IMR-90 (cell line): ENCODE data around the gene THYN1. TPM values are rescaled to one million over a fixed set of nuclear protein-coding genes. Genes with fewer than 3 reads are reported as not detected.

Source experiments
- ATAC-seq: fragments of 200-7000 bp; cut with Tn5 transposase; 2 replicates; pipeline ENCODE4 v1.9.1; 2020; ENCODE audit warnings: low read depth, mild to moderate bottlenecking, moderate library complexity
- BruUV-seq: library from RNA; stranded (reverse); fragments of 400-500 nt; replicated peaks from 2 replicates; lab custom pipeline; 2021; lab: Mats Ljungman, UMichigan
- CTCF ChIA-PET: fragments of 300-600 bp; formaldehyde crosslinking; extraction: SDS; loops from one replicate; lab custom pipeline; 2021; ENCODE audit warnings: antibody characterized with exemption; lab: Yijun Ruan, JAX
- POLR2A ChIA-PET: fragments of 300-600 bp; sonication (Branson Sonifier 250); formaldehyde crosslinking; loops from one replicate; lab custom pipeline; 2022; ENCODE audit warnings: antibody characterized with exemption; ENCODE audit not compliant: unreplicated experiment; lab: Charles Lee
- DNase-seq: peaks from one replicate; pipeline ENCODE4 v3.0.0; 2013
- H2AFZ ChIP-seq: replicated peaks from 2 replicates; pipeline ENCODE3; 2013; ENCODE audit warnings: low read length, mild to moderate bottlenecking; ENCODE audit not compliant: poor library complexity
- H2AK5ac ChIP-seq: 2 replicates; pipeline ENCODE4 v1.6.1; 2013; ENCODE audit warnings: low read depth, low read length, inconsistent platforms
- H2AK9ac ChIP-seq: replicated peaks from 2 replicates; pipeline ENCODE3; 2013; ENCODE audit warnings: mild to moderate bottlenecking, low read depth, low read length, moderate library complexity; ENCODE audit not compliant: poor library complexity
- H2BK120ac ChIP-seq: 2 replicates; pipeline ENCODE4 v1.6.1; 2013; ENCODE audit warnings: low read depth, low read length, inconsistent platforms
- H2BK15ac ChIP-seq: 3 replicates; pipeline ENCODE4 v1.6.1; 2013; ENCODE audit warnings: low read depth, low read length, inconsistent platforms
- H2BK20ac ChIP-seq: 2 replicates; pipeline ENCODE4 v1.6.1; 2013; ENCODE audit warnings: low read depth, mild to moderate bottlenecking, inconsistent platforms, low read length, moderate library complexity
- H2BK5ac ChIP-seq: 2 replicates; pipeline ENCODE4 v1.6.1; 2013; ENCODE audit warnings: mild to moderate bottlenecking, low read depth, low read length, inconsistent platforms; ENCODE audit not compliant: poor library complexity, severe bottlenecking
- H3K14ac ChIP-seq: replicated peaks from 2 replicates; pipeline ENCODE4 v1.6.1; 2013; ENCODE audit warnings: low read depth, low read length, inconsistent platforms
- H3K18ac ChIP-seq: 2 replicates; pipeline ENCODE4 v1.6.1; 2013; ENCODE audit warnings: low read depth, low read length, control low read depth
- H3K23ac ChIP-seq: 2 replicates; pipeline ENCODE4 v1.6.1; 2013; ENCODE audit warnings: low read depth, low read length, inconsistent platforms
- H3K27ac ChIP-seq: 2 replicates; pipeline ENCODE4 v1.5.1; 2013; ENCODE audit warnings: mild to moderate bottlenecking, control low read depth, low read length; ENCODE audit not compliant: insufficient read depth
- H3K27me3 ChIP-seq: 2 replicates; pipeline ENCODE4 v1.6.1; 2013; ENCODE audit warnings: low read length; ENCODE audit not compliant: control insufficient read depth, insufficient read depth
- H3K36me3 ChIP-seq: 2 replicates; pipeline ENCODE4 v1.6.1; 2013; ENCODE audit warnings: low read length, mixed read lengths; ENCODE audit not compliant: control insufficient read depth, insufficient read depth
- H3K4ac ChIP-seq: 2 replicates; pipeline ENCODE4 v1.6.1; 2013; ENCODE audit warnings: low read depth, low read length, inconsistent platforms
- H3K4me1 ChIP-seq: 2 replicates; pipeline ENCODE4 v1.6.1; 2013; ENCODE audit warnings: low read length, mixed read lengths; ENCODE audit not compliant: control insufficient read depth, insufficient read depth
- H3K4me2 ChIP-seq: 2 replicates; pipeline ENCODE4 v1.6.1; 2013; ENCODE audit warnings: low read depth, mild to moderate bottlenecking, control low read depth, low read length, moderate library complexity
- H3K4me3 ChIP-seq: 2 replicates; pipeline ENCODE4 v1.5.1; 2013; ENCODE audit warnings: low read depth, mild to moderate bottlenecking, control low read depth, low read length, moderate library complexity; ENCODE audit not compliant: insufficient read depth
- H3K56ac ChIP-seq: 2 replicates; pipeline ENCODE4 v1.6.1; 2013; ENCODE audit warnings: low read length, inconsistent platforms; ENCODE audit not compliant: insufficient read depth; ENCODE audit errors: extremely low read depth
- H3K79me1 ChIP-seq, 2 experiments: 2 replicates each; pipeline ENCODE4 v1.6.1; 2013; ENCODE audit warnings: low read length in 2 of 2, inconsistent platforms in 1 of 2, low read depth in 1 of 2
- H3K9ac ChIP-seq: 2 replicates; pipeline ENCODE4 v1.6.1; 2013; ENCODE audit warnings: low read depth, low read length, control low read depth
- H3K9me1 ChIP-seq: 2 replicates; pipeline ENCODE4 v1.6.1; 2013; ENCODE audit warnings: low read length, inconsistent platforms; ENCODE audit not compliant: insufficient read depth
- H3K9me3 ChIP-seq: 2 replicates; pipeline ENCODE4 v1.6.1; 2013; ENCODE audit warnings: low read length; ENCODE audit not compliant: control insufficient read depth, insufficient read depth
- H4K20me1 ChIP-seq: 2 replicates; pipeline ENCODE4 v1.6.1; 2013; ENCODE audit warnings: low read length, inconsistent platforms; ENCODE audit not compliant: insufficient read depth
- H4K5ac ChIP-seq: 2 replicates; pipeline ENCODE4 v1.6.1; 2013; ENCODE audit warnings: mild to moderate bottlenecking, low read depth, low read length, control low read depth
- H4K8ac ChIP-seq, 2 experiments: 2 replicates each; pipeline ENCODE4 v1.6.1; 2013; ENCODE audit warnings: low read depth in 2 of 2, low read length in 2 of 2, control low read depth in 1 of 2, inconsistent platforms in 1 of 2
- H4K91ac ChIP-seq: 2 replicates; pipeline ENCODE4 v1.6.1; 2013; ENCODE audit warnings: low read depth, low read length, inconsistent platforms; ENCODE audit not compliant: insufficient read depth
- BHLHE40 ChIP-seq: fragments of 150-350 bp; IDR thresholded peaks from 2 replicates; pipeline ENCODE4 v1.6.1; 2016; ENCODE audit warnings: mild to moderate bottlenecking, low read depth, low read length
- CHD1 ChIP-seq: IDR thresholded peaks from 2 replicates; pipeline ENCODE4 v1.6.1; 2012; ENCODE audit warnings: low read depth, low read length, improper control_type of control experiment
- FOS ChIP-seq: fragments of 150-350 bp; IDR thresholded peaks from 2 replicates; pipeline ENCODE4 v1.6.1; 2016; ENCODE audit warnings: low read depth, low read length
- MXI1 ChIP-seq: IDR thresholded peaks from 2 replicates; pipeline ENCODE4 v1.6.1; 2012; ENCODE audit warnings: low read depth, mild to moderate bottlenecking, low read length, moderate library complexity, borderline replicate concordance
- WGBS, 2 experiments: methylation state at CpG; one replicate each; pipeline versions ENCODE4 v1.1.5 to v1.1.7; 2013; ENCODE audit warnings: missing lambda C conversion rate in 2 of 2; ENCODE audit not compliant: insufficient read length in 1 of 2; ENCODE audit errors: extremely low coverage in 2 of 2; 5-methylcytosine and 5-hydroxymethylcytosine counted together
- dilution Hi-C: fragments of 300-500 bp; cut with HindIII; formaldehyde crosslinking; loops from one replicate; pipeline ENCODE4 v1.14.3; 2018; ENCODE audit warnings: low sequenced_read_pairs; ENCODE audit not compliant: unreplicated experiment
- in situ Hi-C: fragments of 300-500 bp; cut with MboI; formaldehyde crosslinking; loops from 3 replicates; pipeline ENCODE4 v1.14.3; 2019; ENCODE audit warnings: low sequenced_read_pairs, inconsistent platforms, mixed read lengths
- intact Hi-C: fragments of 100-400 bp; cut with micrococcal nuclease; formaldehyde crosslinking; loops from 2 replicates; pipeline ENCODE4 v1.10.0; 2022
- polyA plus RNA-seq, 3 experiments: library from polyadenylated mRNA; depleted of rRNA; stranded (reverse); fragments of >200 nt; gene quantifications; 2 replicates each; pipeline ENCODE4 v1.2.3, GENCODE V29; 2012; ENCODE audit warnings: low replicate concordance in 1 of 3
- total RNA-seq: library from RNA; depleted of rRNA; stranded (reverse); fragments of >200 nt; gene quantifications from 2 replicates; pipeline ENCODE4 v1.2.3, GENCODE V29; 2012
- TF ChIP-seq, protein P1 (sequence below): conservative IDR thresholded peaks from 2 replicates; pipeline ENCODE4 v1.5.1; 2012; ENCODE audit warnings: mild to moderate bottlenecking, low read depth, low read length, improper control_type of control experiment

Gene THYN1
- total and polyA plus RNA-seq, 2 of the 4 experiments (the other 2 are of a cell fraction) = 43.1 to 72.1 TPM

DNA sequence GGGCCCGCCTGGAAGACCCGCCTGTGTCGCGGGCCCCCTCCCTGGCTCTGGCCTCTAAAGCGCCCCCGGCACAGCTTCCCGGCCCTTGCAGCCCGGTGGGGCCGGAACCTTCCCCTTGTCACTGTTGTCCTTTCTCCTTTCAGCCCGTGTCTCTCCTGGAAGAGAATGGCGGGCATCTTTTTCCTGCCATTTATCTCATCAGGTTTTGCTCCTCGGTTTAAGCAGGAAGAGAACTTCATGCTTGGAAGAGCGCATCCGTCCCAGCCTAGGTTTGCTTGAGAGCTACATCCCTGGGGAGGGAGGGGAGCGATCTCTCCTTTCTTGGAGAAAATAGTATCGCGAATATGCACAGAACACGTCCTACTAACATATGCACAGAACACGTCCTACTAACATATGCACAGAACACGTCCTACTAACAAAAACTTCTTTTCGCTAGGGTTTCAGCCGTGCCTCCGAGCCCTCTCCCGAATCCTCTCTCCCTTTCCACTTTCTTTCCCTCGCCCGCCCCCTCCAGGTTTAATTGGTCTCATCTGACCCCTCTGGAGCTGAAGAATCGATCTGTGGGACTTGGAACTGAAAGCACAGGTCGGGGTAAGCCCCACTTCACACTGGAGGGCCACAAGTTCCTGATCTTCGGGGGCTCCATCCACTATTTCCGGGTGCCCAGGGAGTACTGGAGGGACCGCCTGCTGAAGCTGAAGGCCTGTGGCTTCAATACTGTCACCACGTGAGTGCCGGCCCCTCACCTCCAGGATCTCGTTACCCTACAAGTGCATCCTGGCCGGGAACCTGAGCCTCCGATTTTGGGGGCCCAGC is 24.2 kb upstream of the THYN1 start:
- Histone ChIP-seq H3K4ac (no peak overlapping the region), H3K9me3 (peaks cover 9% of the 10 kb centered on the region), H3K27me3 (peaks cover 53% of the 10 kb centered on the region), H3K9ac (no peak overlapping the region), H3K56ac (no peak overlapping the region), H3K79me1 (no peaks in the 10 kb centered on the region), H3K14ac (no peak overlapping the region), H3K4me1 (peaks cover 1% of the 10 kb centered on the region; the same call in 1 of the 2 replicates), H2AK5ac (no peak overlapping the region), H4K5ac (no peak overlapping the region), H3K18ac (no peak overlapping the region), H2BK20ac (no peak overlapping the region), H4K8ac (no peak overlapping the region), H3K4me2 (peak overlapping the region; percentile 9; the same call in 1 of the 2 replicates), H3K36me3 (no peaks in the 10 kb centered on the region), H4K20me1 (no peaks in the 10 kb centered on the region), H4K91ac (no peak overlapping the region), H2AK9ac (peak overlapping the region; percentile 34), H2BK120ac (no peak overlapping the region), H3K23ac (no peak overlapping the region), H3K9me1 (no peaks in the 10 kb centered on the region), H3K27ac (no peak overlapping the region), H2AFZ (peak overlapping the region; percentile 4), H2BK15ac (no peak overlapping the region), H2BK5ac (no peak overlapping the region), H3K4me3 (no peak overlapping the region)
- BruUV-seq = no TSS peak
- ChIA-PET POLR2A (no interaction called here), CTCF (interaction anchor here (0.7 kb wide), 1 partner anchor 16 kb away, joined by 3 read pairs; no protein-coding TSS in a partner anchor)
- TF ChIP-seq FOS = no peak
- TF ChIP-seq CHD1 = no peak
- no peak for TF ChIP-seq BHLHE40
- TF ChIP-seq, protein P1, sequence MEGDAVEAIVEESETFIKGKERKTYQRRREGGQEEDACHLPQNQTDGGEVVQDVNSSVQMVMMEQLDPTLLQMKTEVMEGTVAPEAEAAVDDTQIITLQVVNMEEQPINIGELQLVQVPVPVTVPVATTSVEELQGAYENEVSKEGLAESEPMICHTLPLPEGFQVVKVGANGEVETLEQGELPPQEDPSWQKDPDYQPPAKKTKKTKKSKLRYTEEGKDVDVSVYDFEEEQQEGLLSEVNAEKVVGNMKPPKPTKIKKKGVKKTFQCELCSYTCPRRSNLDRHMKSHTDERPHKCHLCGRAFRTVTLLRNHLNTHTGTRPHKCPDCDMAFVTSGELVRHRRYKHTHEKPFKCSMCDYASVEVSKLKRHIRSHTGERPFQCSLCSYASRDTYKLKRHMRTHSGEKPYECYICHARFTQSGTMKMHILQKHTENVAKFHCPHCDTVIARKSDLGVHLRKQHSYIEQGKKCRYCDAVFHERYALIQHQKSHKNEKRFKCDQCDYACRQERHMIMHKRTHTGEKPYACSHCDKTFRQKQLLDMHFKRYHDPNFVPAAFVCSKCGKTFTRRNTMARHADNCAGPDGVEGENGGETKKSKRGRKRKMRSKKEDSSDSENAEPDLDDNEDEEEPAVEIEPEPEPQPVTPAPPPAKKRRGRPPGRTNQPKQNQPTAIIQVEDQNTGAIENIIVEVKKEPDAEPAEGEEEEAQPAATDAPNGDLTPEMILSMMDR = no peak
- no peak for TF ChIP-seq MXI1
- WGBS, 2 experiments = 7% methylated on average over 12 of the region's 36 CpGs; no CpG with 5 or more reads in 1 of the 2 experiments
- no peak for DNase-seq
- in situ Hi-C loops = no loop called here
- no peak for ATAC-seq
- dilution Hi-C loops = no loop called here
- intact Hi-C loops = no loop called here
